Caco-2 (cell line): Measurements from ENCODE around the gene CST7. TPM values are rescaled to one million over a fixed set of nuclear protein-coding genes. Genes with fewer than 3 reads are reported as not detected.

Source experiments
- BruUV-seq: library from RNA; stranded (reverse); fragments of 400-500 nt; replicated peaks from 2 replicates; lab custom pipeline; 2021; lab: Mats Ljungman, UMichigan
- CTCF ChIA-PET: fragments of 300-600 bp; sonication (Branson Sonifier 250); formaldehyde crosslinking; loops from one replicate; lab custom pipeline; 2022; ENCODE audit warnings: antibody characterized with exemption; lab: Charles Lee
- POLR2A ChIA-PET: fragments of 300-600 bp; sonication (Branson Sonifier 250); formaldehyde crosslinking; loops from one replicate; lab custom pipeline; 2022; ENCODE audit warnings: antibody characterized with exemption; lab: Charles Lee
- DNase-seq, 2 experiments: peaks; one replicate each; pipeline versions ENCODE4 v3.0.0 to v3.0.0-alpha.2; 2020 to 2022
- H3K27me3 ChIP-seq: replicated peaks from 2 replicates; pipeline ENCODE4 v1.6.0; 2011; ENCODE audit warnings: low read length; ENCODE audit not compliant: control insufficient read depth, insufficient read depth
- H3K36me3 ChIP-seq: 2 replicates; pipeline ENCODE4 v1.5.1; 2011; ENCODE audit warnings: low read length; ENCODE audit not compliant: control insufficient read depth, insufficient read depth
- H3K4me1 ChIP-seq: fragments of 250-450 bp; sonication (Bioruptor Pico); 2 replicates; pipeline ENCODE4 v1.5.1; 2020; ENCODE audit warnings: mild to moderate bottlenecking
- H3K4me3 ChIP-seq: 2 replicates; pipeline ENCODE4 v1.5.1; 2011; ENCODE audit warnings: low read depth, mild to moderate bottlenecking, control low read depth, low read length
- H3K9me3 ChIP-seq: fragments of 250-450 bp; sonication (Bioruptor Pico); 2 replicates; pipeline ENCODE4 v1.5.1; 2020; ENCODE audit warnings: mild to moderate bottlenecking, moderate library complexity
- H3K27ac Mint-ChIP-seq: one replicate; pipeline ENCODE4 v1.8.0; 2022; ENCODE audit warnings: mixed read lengths; ENCODE audit not compliant: unreplicated experiment
- H3K27me3 Mint-ChIP-seq: one replicate; pipeline ENCODE4 v1.8.0; 2022; ENCODE audit warnings: mixed read lengths; ENCODE audit not compliant: insufficient read depth, unreplicated experiment
- H3K36me3 Mint-ChIP-seq: one replicate; pipeline ENCODE4 v1.8.0; 2022; ENCODE audit warnings: mild to moderate bottlenecking, mixed read lengths; ENCODE audit not compliant: insufficient read depth, unreplicated experiment
- H3K4me1 Mint-ChIP-seq: one replicate; pipeline ENCODE4 v1.8.0; 2022; ENCODE audit warnings: low read depth, mixed read lengths; ENCODE audit not compliant: unreplicated experiment
- H3K4me3 Mint-ChIP-seq: one replicate; pipeline ENCODE4 v1.8.0; 2022; ENCODE audit warnings: mild to moderate bottlenecking, moderate library complexity, mixed read lengths; ENCODE audit not compliant: unreplicated experiment
- H3K9me3 Mint-ChIP-seq: one replicate; pipeline ENCODE4 v1.8.0; 2022; ENCODE audit warnings: mixed read lengths; ENCODE audit not compliant: unreplicated experiment
- CTCF ChIP-seq, 2 experiments: fragments of 200-600 bp in 1 of 2; IDR thresholded peaks; 1 replicate in 1 of 2; 2 replicates in 1 of 2; pipeline versions ENCODE4 v1.5.1 to v1.8.0; 2011 to 2022; ENCODE audit warnings: antibody characterized with exemption in 1 of 2, control low read depth in 1 of 2, inconsistent platforms in 1 of 2, low read depth in 1 of 2, low read length in 1 of 2, mild to moderate bottlenecking in 1 of 2, moderate library complexity in 1 of 2; ENCODE audit not compliant: insufficient read depth in 1 of 2, severe bottlenecking in 1 of 2, unreplicated experiment in 1 of 2
- intact Hi-C: fragments of 100-400 bp; cut with micrococcal nuclease; formaldehyde crosslinking; loops from one replicate; pipeline ENCODE4 v1.10.0; 2022; ENCODE audit not compliant: unreplicated experiment
- total RNA-seq: library from RNA; stranded (reverse); gene quantifications from 2 replicates; pipeline ENCODE4 v1.2.3, GENCODE V29; 2022

CST7 gene
- total RNA-seq, 1 experiment from 2014 or later: not detected

- ChIA-PET POLR2A (no interaction called here), CTCF (no interaction called here)
- Mint-ChIP-seq H3K4me3 (no peak overlapping the region), H3K36me3 (peaks cover 25% of the 10 kb centered on the region), H3K27ac (no peak overlapping the region), H3K9me3 (no peaks in the 10 kb centered on the region), H3K27me3 (no peaks in the 10 kb centered on the region), H3K4me1 (no peaks in the 10 kb centered on the region)
- intact Hi-C loops: no loop called here
- no peak for TF ChIP-seq CTCF (IDR thresholded peaks at IDR 0.05; ENCODE audit: insufficient read depth in 1 of 2, low read depth in 1 of 2, low read length in 1 of 2, severe bottlenecking in 1 of 2, unreplicated experiment in 1 of 2)
- H3K4me1 ChIP-seq: 0 out of 2 replicates have a peak, but pooled peaks cover 2% of the 10 kb centered on the region
- no peak overlapping the region for H3K4me3 ChIP-seq
- peaks cover 1% of the 10 kb centered on the region; the same call in 1 of the 2 replicates for H3K36me3 ChIP-seq
- no TSS peak for BruUV-seq
- no peaks in the 10 kb centered on the region for H3K9me3 ChIP-seq
- DNase-seq: no peak
- H3K27me3 ChIP-seq: no peaks in the 10 kb centered on the region
Measured at GRCh38 chr20:24958506-24959385, 9.7 kb downstream of the CST7 start.

GRCh38 chr20:24959591-24960301 is 10.7 kb downstream of the CST7 start:
- H3K4me1 ChIP-seq: 0 out of 2 replicates have a peak, but pooled peaks cover 2% of the 10 kb centered on the region
- no peaks in the 10 kb centered on the region for H3K4me1 Mint-ChIP-seq
- no peaks in the 10 kb centered on the region for H3K27me3 ChIP-seq
- no peak for TF ChIP-seq CTCF (IDR thresholded peaks at IDR 0.05; ENCODE audit: insufficient read depth in 1 of 2, low read depth in 1 of 2, low read length in 1 of 2, severe bottlenecking in 1 of 2, unreplicated experiment in 1 of 2)
- no peaks in the 10 kb centered on the region for H3K9me3 Mint-ChIP-seq
- no peak for DNase-seq
- no TSS peak for BruUV-seq
- ChIA-PET POLR2A (no interaction called here), CTCF (no interaction called here)
- intact Hi-C loops: no loop called here
- peaks cover 1% of the 10 kb centered on the region; the same call in 1 of the 2 replicates for H3K36me3 ChIP-seq
- no peak overlapping the region for H3K4me3 ChIP-seq
- H3K9me3 ChIP-seq: no peaks in the 10 kb centered on the region
- no peak overlapping the region for H3K27ac Mint-ChIP-seq
- H3K27me3 Mint-ChIP-seq: no peaks in the 10 kb centered on the region
- H3K4me3 Mint-ChIP-seq: no peak overlapping the region
- H3K36me3 Mint-ChIP-seq: peaks cover 31% of the 10 kb centered on the region

GRCh38 chr20:24960302-24960801 is 11.3 kb downstream of the CST7 start:
- CTCF ChIA-PET: no interaction called here
- H3K36me3 Mint-ChIP-seq: peaks cover 32% of the 10 kb centered on the region

More at GRCh38 chr20:24960302-24960801, 11.3 kb downstream of the CST7 start:
- no TSS peak for BruUV-seq
- Histone ChIP-seq H3K36me3 (peaks cover 1% of the 10 kb centered on the region; the same call in 1 of the 2 replicates), H3K4me3 (no peak overlapping the region), H3K9me3 (no peaks in the 10 kb centered on the region), H3K27me3 (no peaks in the 10 kb centered on the region), H3K4me1 (0 out of 2 replicates have a peak, but pooled peaks cover 2% of the 10 kb centered on the region)
- DNase-seq: no peak
- POLR2A ChIA-PET: no interaction called here
- Mint-ChIP-seq H3K27me3 (no peaks in the 10 kb centered on the region), H3K4me1 (no peaks in the 10 kb centered on the region), H3K4me3 (no peak overlapping the region), H3K27ac (no peak overlapping the region), H3K9me3 (no peaks in the 10 kb centered on the region)
- intact Hi-C loops: no loop called here
- TF ChIP-seq CTCF (IDR thresholded peaks at IDR 0.05; ENCODE audit: insufficient read depth in 1 of 2, low read depth in 1 of 2, low read length in 1 of 2, severe bottlenecking in 1 of 2, unreplicated experiment in 1 of 2): no peak
